Measurements from ENCODE around the gene SPEF2. TPM values are rescaled to one million over a fixed set of nuclear protein-coding genes. Genes with fewer than 3 reads are reported as not detected.

The SPEF2 gene
- total and polyA plus RNA-seq, 9 of the 15 experiments (the other 6 are each of a cell fraction or from before 2014, with no cell fraction given): 0.11 to 0.62 (median 0.20) TPM; not detected in 2

GRCh38 chr5:35694481-35694880 lies 76.8 kb downstream of the SPEF2 start (continued):
- TF ChIP-seq STAT6 (CRISPR knock-in tag; IDR thresholded peaks at IDR 0.05) (no peak), DACH1 (IDR thresholded peaks at IDR 0.05; ENCODE audit: partially characterized antibody) (no peak)

GRCh38 chr5:35698047-35698808 lies 80.6 kb downstream of the SPEF2 start:
- 0% methylated on average over 4 of the region's 4 CpGs for WGBS (ENCODE audit: insufficient coverage, low coverage, missing lambda C conversion rate)
- Histone ChIP-seq H3K9me1 (ENCODE audit: control insufficient read depth, insufficient read depth, low read length) (no peaks in the 10 kb centered on the region), H3K9ac (ENCODE audit: insufficient read depth in 1 of 2, low read depth in 2 of 2, low read length in 2 of 2) (no peak overlapping the region), H3K79me2 (ENCODE audit: control insufficient read depth, insufficient read depth, low read length) (no peaks in the 10 kb centered on the region), H3K4me2 (ENCODE audit: insufficient read depth, low read length) (no peak overlapping the region), H3K27me3 (ENCODE audit: control insufficient read depth in 2 of 2, insufficient read depth in 2 of 2, low read length in 2 of 2) (no peaks in the 10 kb centered on the region), H2AFZ (ENCODE audit: low read depth, low read length) (no peak overlapping the region), H3K27ac (ENCODE audit: extremely low read depth, low read depth, low read length) (no peak overlapping the region), H3K9me3 (replicated peaks; ENCODE audit: control insufficient read depth, insufficient read depth, low read depth, low read length) (no peaks in the 10 kb centered on the region; the same call in 1 of the 2 replicates), H4K20me1 (replicated peaks; ENCODE audit: control insufficient read depth, insufficient read depth, low read length) (no peaks in the 10 kb centered on the region), H3K36me3 (ENCODE audit: control insufficient read depth, insufficient read depth, low read length) (no peaks in the 10 kb centered on the region), H3K4me1 (replicated peaks in 1 of 2; ENCODE audit: control insufficient read depth in 2 of 2, insufficient read depth in 2 of 2, low read length in 2 of 2) (no peaks in the 10 kb centered on the region), H3K4me3 (no peak overlapping the region)
- intact Hi-C loops (cut with micrococcal nuclease): no loop called here
- in situ Hi-C loops (cut with MboI): no loop called here
- no TSS peak for BruUV-seq (replicated peaks)
- TF ChIP-seq ZNF197 (CRISPR knock-in tag; IDR thresholded peaks at IDR 0.05; ENCODE audit: low read depth): no peak
- TF ChIP-seq ADNP (tag; IDR thresholded peaks at IDR 0.05): no peak
- TF ChIP-seq SMAD3 (CRISPR knock-in tag; conservative IDR thresholded peaks at IDR 0.05): no peak
- ChIA-PET CTCF (ENCODE audit: low intra/inter-chr PET ratio) (no interaction called here), POLR2A (no interaction called here)
- no peak for ATAC-seq
- no peak for FAIRE-seq
- no peak for DNase-seq (ENCODE audit: extremely low read depth in 1 of 4, low spot score in 3 of 4)
